OCI-LY7 (cell line): ENCODE results near the gene DDX19B. TPM values are rescaled to one million over a fixed set of nuclear protein-coding genes. Genes with fewer than 3 reads are reported as not detected.
A peak's percentile ranks its signal among the peaks of the same experiment; 100 is the strongest.
"Not testable (repeated sequence)": the region's sequence is repeated elsewhere in the genome, so short reads cannot be mapped to it uniquely, and the experiment has no call there.

Experiments used
- BruUV-seq: library from RNA; stranded (reverse); fragments of 400-500 nt; replicated peaks from 2 replicates; lab custom pipeline; 2021; lab: Mats Ljungman, UMichigan
- CTCF ChIA-PET: fragments of 300-600 bp; sonication (Branson Sonifier 250); formaldehyde crosslinking; loops from one replicate; lab custom pipeline; 2022; ENCODE audit warnings: antibody characterized with exemption; ENCODE audit not compliant: unreplicated experiment; lab: Charles Lee
- POLR2A ChIA-PET: fragments of 300-600 bp; sonication (Branson Sonifier 250); formaldehyde crosslinking; loops from one replicate; lab custom pipeline; 2022; ENCODE audit warnings: antibody characterized with exemption; lab: Charles Lee
- DNase-seq: peaks from one replicate; pipeline ENCODE4 v3.0.0-alpha.2; 2015; ENCODE audit warnings: low spot score
- H2AFZ ChIP-seq: fragments of 200-600 bp; sonication (generic), shearing (Covaris generic); 2 replicates; pipeline ENCODE4 v1.6.1; 2014; ENCODE audit warnings: mild to moderate bottlenecking, antibody characterized with exemption, low read length, moderate library complexity
- H3K27ac ChIP-seq: fragments of 200-600 bp; sonication (generic); 2 replicates; pipeline ENCODE4 v1.5.1; 2014; ENCODE audit warnings: mixed run types, low read depth, mild to moderate bottlenecking, moderate library complexity, low read length, inconsistent platforms; ENCODE audit not compliant: poor library complexity, severe bottlenecking
- H3K36me3 ChIP-seq: fragments of 200-600 bp; sonication (generic); 2 replicates; pipeline ENCODE4 v1.6.1; 2014; ENCODE audit warnings: mild to moderate bottlenecking, antibody characterized with exemption, low read length, moderate library complexity, mixed read lengths; ENCODE audit not compliant: insufficient read depth
- H3K4me1 ChIP-seq: fragments of 200-600 bp; sonication (generic); 2 replicates; pipeline ENCODE4 v1.5.1; 2014; ENCODE audit warnings: mild to moderate bottlenecking, low read length; ENCODE audit not compliant: insufficient read depth, poor library complexity, severe bottlenecking
- H3K4me2 ChIP-seq: fragments of 200-600 bp; sonication (generic); 2 replicates; pipeline ENCODE4 v1.6.1; 2014; ENCODE audit warnings: mild to moderate bottlenecking, low read length
- H3K4me3 ChIP-seq: fragments of 200-600 bp; sonication (generic); 2 replicates; pipeline ENCODE4 v1.5.1; 2014; ENCODE audit warnings: mild to moderate bottlenecking, low read depth, low read length; ENCODE audit not compliant: poor library complexity, severe bottlenecking
- H3K79me2 ChIP-seq: fragments of 200-600 bp; sonication (generic); 2 replicates; pipeline ENCODE4 v1.6.1; 2016; ENCODE audit warnings: low read depth, mild to moderate bottlenecking, low read length, moderate library complexity, mixed read lengths; ENCODE audit not compliant: insufficient read depth
- H3K9me2 ChIP-seq: fragments of 200-600 bp; sonication (generic); 2 replicates; pipeline ENCODE4 v1.6.1; 2016; ENCODE audit warnings: mild to moderate bottlenecking, low read length, mixed read lengths; ENCODE audit not compliant: insufficient read depth
- H3K9me3 ChIP-seq: fragments of 200-600 bp; sonication (generic); 2 replicates; pipeline ENCODE4 v1.6.1; 2014; ENCODE audit warnings: mild to moderate bottlenecking, mixed run types, low read length, mixed read lengths
- H4K20me1 ChIP-seq: fragments of 200-600 bp; sonication (generic); 2 replicates; pipeline ENCODE4 v1.6.1; 2014; ENCODE audit warnings: mild to moderate bottlenecking, antibody characterized with exemption, low read length, moderate library complexity, mixed read lengths; ENCODE audit not compliant: insufficient read depth
- CTCF ChIP-seq: fragments of 200-600 bp; sonication (generic); conservative IDR thresholded peaks from 2 replicates; pipeline ENCODE4 v1.5.1; 2014; ENCODE audit warnings: mild to moderate bottlenecking, antibody characterized with exemption, low read length, moderate library complexity, mixed read lengths
- EZH2phosphoT487 ChIP-seq: fragments of 200-600 bp; sonication (generic); IDR thresholded peaks from 2 replicates; pipeline ENCODE4 v1.6.1; 2018; ENCODE audit warnings: low read depth, borderline replicate concordance, mild to moderate bottlenecking, mixed run types, antibody characterized with exemption, low read length, moderate library complexity, mixed read lengths
- intact Hi-C: fragments of 100-400 bp; cut with micrococcal nuclease; formaldehyde crosslinking; loops from one replicate; pipeline ENCODE4 v1.10.0; 2022; ENCODE audit not compliant: unreplicated experiment
- total RNA-seq, 2 experiments: library from RNA; depleted of rRNA in 1 of 2; stranded (reverse); fragments of >200 nt in 1 of 2; shearing (Covaris generic) in 1 of 2; gene quantifications; 2 replicates each; pipeline ENCODE4 v1.2.3, GENCODE V29; 2014 to 2022

DDX19B gene
- total RNA-seq, 2 experiments from 2014 or later, result 18.7 to 22.8 TPM

- H3K9me2 ChIP-seq, result no peaks in the 10 kb centered on the region
- peaks cover 98% of the 10 kb centered on the region for H3K36me3 ChIP-seq
- peak; percentile 44 for DNase-seq
- TF ChIP-seq CTCF, result peak; percentile 78
- TF ChIP-seq EZH2phosphoT487, result no peak
- H3K4me3 ChIP-seq, result no peak overlapping the region
- H3K27ac ChIP-seq, result no peak overlapping the region
- no peaks in the 10 kb centered on the region for H3K9me3 ChIP-seq
- no peak overlapping the region for H2AFZ ChIP-seq
- H4K20me1 ChIP-seq, result 0 out of 2 replicates have a peak, but pooled peaks cover 7% of the 10 kb centered on the region
- ChIA-PET CTCF (interaction anchor here (0.6 to 1.3 kb wide), 2 partner anchors 22 to 164 kb away, joined by 3 to 4 read pairs; partner anchors contain the start of gene AARS1), POLR2A (interaction anchor here (0.7 kb wide), 1 partner anchor 51 kb away, joined by 3 read pairs; no protein-coding TSS in a partner anchor)
- no peaks in the 10 kb centered on the region; the same call in 1 of the 2 replicates for H3K79me2 ChIP-seq
- H3K4me1 ChIP-seq, result no peaks in the 10 kb centered on the region
- no peak overlapping the region for H3K4me2 ChIP-seq
- intact Hi-C loops, result loop anchor here (10.0 kb wide), 1 partner anchor 287 kb away; no protein-coding TSS in a partner anchor
- no TSS peak for BruUV-seq
Observed at GRCh38 chr16:70267516-70267915, 31.5 kb upstream of the DDX19B start.

GRCh38 chr16:70267922-70268321 lies 31.1 kb upstream of the DDX19B start:
- CTCF ChIA-PET, result interaction anchor here (1.3 kb wide), 1 partner anchor 21 kb away, joined by 4 read pairs; the partner anchor contains the start of gene AARS1
- H2AFZ ChIP-seq, DNase-seq, H3K4me2 ChIP-seq, H3K27ac ChIP-seq, H3K4me1 ChIP-seq, H3K79me2 ChIP-seq, H3K9me3 ChIP-seq, H3K4me3 ChIP-seq, H3K9me2 ChIP-seq, H4K20me1 ChIP-seq, BruUV-seq: not testable (repeated sequence)
- intact Hi-C loops, result loop anchor here (10.0 kb wide), 1 partner anchor 287 kb away; no protein-coding TSS in a partner anchor
- POLR2A ChIA-PET, result interaction anchor here (0.7 kb wide), 2 partner anchors 51 to 79 kb away, joined by 3 read pairs; partner anchors contain the start of gene DDX19A
- peaks cover 98% of the 10 kb centered on the region for H3K36me3 ChIP-seq

- intact Hi-C loops, result loop anchor here (10.0 kb wide), 1 partner anchor 285 kb away; no protein-coding TSS in a partner anchor
- CTCF ChIA-PET, result no interaction called here
- no peak overlapping the region for H3K4me2 ChIP-seq
- H2AFZ ChIP-seq, result no peak overlapping the region
- TF ChIP-seq EZH2phosphoT487 (no peak), CTCF (no peak)
- peaks cover 98% of the 10 kb centered on the region for H3K36me3 ChIP-seq
- H3K9me3 ChIP-seq, result no peaks in the 10 kb centered on the region
- H3K9me2 ChIP-seq, result no peaks in the 10 kb centered on the region
- BruUV-seq, result no TSS peak
- peaks cover 8% of the 10 kb centered on the region; the same call in 1 of the 2 replicates for H3K79me2 ChIP-seq
- no peaks in the 10 kb centered on the region for H3K4me1 ChIP-seq
- POLR2A ChIA-PET, result no interaction called here
- no peak for DNase-seq
- no peak overlapping the region for H3K27ac ChIP-seq
- H3K4me3 ChIP-seq, result no peak overlapping the region
- H4K20me1 ChIP-seq, result peaks cover 7% of the 10 kb centered on the region; the same call in 1 of the 2 replicates
Observed at GRCh38 chr16:70269471-70269870, 29.5 kb upstream of the DDX19B start.
